ENCODE measurements around the gene CLPX.
"Not testable (repeated sequence)": the region's sequence is repeated elsewhere in the genome, so short reads cannot be mapped to it uniquely, and the experiment has no call there.

The CLPX gene

GRCh38 chr15:65106011-65106590, 79.0 kb downstream of the CLPX start:
- DNase-seq (ENCODE audit: low read depth, low spot score): no peak
- no peak for TF ChIP-seq CTCF (IDR thresholded peaks at IDR 0.05; ENCODE audit: low read depth, low read length)
- no peak overlapping the region for H3K4me3 ChIP-seq (ENCODE audit: low read depth, low read length)
- in situ Hi-C loops (cut with HindIII; ENCODE audit: low sequenced_read_pairs): no loop called here

- H3K4me3 ChIP-seq (ENCODE audit: low read depth, low read length): no peak overlapping the region
- in situ Hi-C loops (cut with HindIII; ENCODE audit: low sequenced_read_pairs): no loop called here
- no peak for DNase-seq (ENCODE audit: low read depth, low spot score)
- no peak for TF ChIP-seq CTCF (IDR thresholded peaks at IDR 0.05; ENCODE audit: low read depth, low read length)
Observed at GRCh38 chr15:65105038-65105437, 80.1 kb downstream of the CLPX start.

GRCh38 chr15:65102912-65103311, 82.2 kb downstream of the CLPX start:
- in situ Hi-C loops (cut with HindIII; ENCODE audit: low sequenced_read_pairs): no loop called here
- TF ChIP-seq CTCF (IDR thresholded peaks at IDR 0.05; ENCODE audit: low read depth, low read length): no peak
- no peak for DNase-seq (ENCODE audit: low read depth, low spot score)

GRCh38 chr15:65101891-65102708, 83.0 kb downstream of the CLPX start:
- no peak for TF ChIP-seq CTCF (IDR thresholded peaks at IDR 0.05; ENCODE audit: low read depth, low read length)
- H3K4me3 ChIP-seq (ENCODE audit: low read depth, low read length): no peak overlapping the region
- in situ Hi-C loops (cut with HindIII; ENCODE audit: low sequenced_read_pairs): no loop called here
- no peak for DNase-seq (ENCODE audit: low read depth, low spot score)

More at GRCh38 chr15:65102912-65103311, 82.2 kb downstream of the CLPX start:
- H3K4me3 ChIP-seq (ENCODE audit: low read depth, low read length): no peak overlapping the region

- TF ChIP-seq CTCF (IDR thresholded peaks at IDR 0.05; ENCODE audit: low read depth, low read length): peak; percentile 91
- in situ Hi-C loops (cut with HindIII; ENCODE audit: low sequenced_read_pairs): no loop called here
- H3K4me3 ChIP-seq (ENCODE audit: low read depth, low read length): no peak overlapping the region
- peak; percentile 45 for DNase-seq (ENCODE audit: low read depth, low spot score)
Observed at GRCh38 chr15:65101411-65101890, 83.7 kb downstream of the CLPX start.

GRCh38 chr15:65100442-65100841, 84.7 kb downstream of the CLPX start:
- DNase-seq (ENCODE audit: low read depth, low spot score): no peak
- in situ Hi-C loops (cut with HindIII; ENCODE audit: low sequenced_read_pairs): no loop called here
- no peak for TF ChIP-seq CTCF (IDR thresholded peaks at IDR 0.05; ENCODE audit: low read depth, low read length)
- H3K4me3 ChIP-seq (ENCODE audit: low read depth, low read length): no peak overlapping the region

GRCh38 chr15:65099801-65100200, 85.3 kb downstream of the CLPX start:
- in situ Hi-C loops (cut with HindIII; ENCODE audit: low sequenced_read_pairs); H3K4me3 ChIP-seq (ENCODE audit: low read depth, low read length); DNase-seq (ENCODE audit: low read depth, low spot score): not testable (repeated sequence)
